HG02884 (cell line): Measurements from ENCODE around the gene MED27.

Experiments used
- ATAC-seq: cut with Tn5 transposase; IDR thresholded peaks from one replicate; pipeline ENCODE4 v1.9.1; 2021; ENCODE audit warnings: mild to moderate bottlenecking, moderate library complexity; ENCODE audit not compliant: unreplicated experiment

Gene MED27

DNA sequence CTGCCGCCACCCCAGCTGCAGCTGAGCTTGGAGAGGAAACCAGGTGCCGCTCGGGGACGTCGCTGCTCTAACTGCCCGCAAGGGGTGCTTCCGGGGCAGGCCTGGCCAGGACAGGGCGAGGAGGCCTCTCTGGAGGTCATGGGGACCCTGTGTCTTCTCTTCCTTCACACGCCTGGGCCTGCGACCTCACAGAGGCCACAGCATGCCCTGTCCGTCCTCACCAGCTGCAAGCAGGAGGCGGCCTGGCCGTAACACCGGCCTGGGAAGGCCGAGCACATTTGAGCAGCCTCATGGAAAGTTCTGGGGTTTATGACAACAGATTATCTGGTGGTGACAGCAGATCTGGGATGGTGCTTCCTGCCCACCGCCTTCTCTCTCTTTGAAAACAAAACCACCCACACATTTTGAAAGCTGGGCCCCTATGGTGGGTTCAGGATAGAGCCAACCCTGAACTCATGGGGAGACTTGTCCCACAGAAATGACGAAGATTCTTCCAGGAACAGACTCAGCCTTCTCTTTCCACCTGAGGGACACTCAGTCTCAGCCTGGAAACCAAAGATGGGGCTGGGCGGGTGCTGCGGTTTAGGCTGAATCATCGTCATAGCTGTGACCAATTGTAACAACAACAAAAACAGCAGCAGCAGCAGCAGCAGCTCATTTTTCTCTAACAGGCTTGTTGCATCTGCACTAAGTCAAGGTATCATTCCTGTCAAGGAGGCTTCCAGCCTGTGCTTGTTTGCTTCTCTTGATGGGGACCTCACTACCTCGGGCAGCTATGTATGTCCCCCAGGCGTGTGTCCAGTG, 240.2 kb downstream of the MED27 start:
- ATAC-seq = no peak

GRCh38 chr9:131838530-131839280, 241.0 kb downstream of the MED27 start:
- ATAC-seq = no peak

- ATAC-seq = no peak
Observed at GRCh38 chr9:131837836-131838235, 241.8 kb downstream of the MED27 start.

DNA sequence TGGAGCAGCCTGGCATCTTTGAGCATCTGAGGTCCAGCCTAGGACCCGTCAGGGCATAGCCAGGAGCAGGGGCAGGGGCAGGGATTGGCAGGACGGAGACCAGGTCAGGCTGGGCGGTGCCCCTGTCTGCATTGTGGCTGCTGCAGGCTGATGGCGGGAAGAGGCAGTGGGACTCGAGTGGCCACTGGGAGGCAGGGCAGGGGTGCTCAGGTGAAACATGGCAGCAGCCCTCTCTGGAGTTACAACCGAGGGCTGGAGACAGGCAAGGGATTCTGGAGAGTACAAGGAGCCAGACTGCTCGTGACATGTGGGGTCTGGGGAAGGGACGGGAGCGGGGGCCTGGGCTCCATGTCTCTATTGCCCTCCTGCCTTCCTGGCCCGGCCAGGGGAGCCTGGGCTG, 242.4 kb downstream of the MED27 start:
- no peak for ATAC-seq

DNA sequence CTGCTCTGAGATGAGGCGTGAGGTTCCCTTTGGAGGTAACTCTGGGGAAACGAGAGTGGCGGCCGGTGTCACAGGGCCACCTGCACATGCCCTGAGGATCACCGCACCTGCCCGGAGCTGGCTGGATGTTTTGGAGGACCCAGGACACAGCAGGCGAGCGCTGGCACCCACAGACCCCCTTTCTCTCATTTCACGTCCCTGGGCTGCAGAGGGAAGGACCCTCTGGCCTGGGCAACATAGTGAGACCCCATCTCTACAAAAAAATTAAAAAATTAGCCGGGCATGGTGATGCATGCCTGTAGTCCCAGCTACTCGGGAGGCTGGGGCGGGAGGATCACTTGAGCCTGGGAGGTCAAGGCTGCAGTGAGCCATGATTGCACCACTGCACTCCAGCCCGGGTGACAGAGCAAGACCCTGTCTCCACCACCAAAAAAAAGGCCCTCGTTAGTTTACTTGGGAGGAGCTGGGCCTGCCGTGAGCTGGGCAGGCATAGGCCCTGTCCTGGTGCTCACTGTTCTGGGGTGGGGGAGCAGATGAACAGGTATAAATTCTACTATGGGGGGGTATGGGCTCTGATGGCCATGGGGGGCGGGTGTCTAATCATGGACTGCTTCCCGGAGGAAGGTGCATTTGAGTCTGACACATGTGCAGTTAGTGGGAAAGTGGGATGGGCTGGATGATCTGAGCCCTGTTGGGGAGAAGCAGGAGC, 242.9 kb downstream of the MED27 start:
- ATAC-seq = no peak

GRCh38 chr9:131836021-131836420, 243.6 kb downstream of the MED27 start:
- ATAC-seq = no peak

DNA sequence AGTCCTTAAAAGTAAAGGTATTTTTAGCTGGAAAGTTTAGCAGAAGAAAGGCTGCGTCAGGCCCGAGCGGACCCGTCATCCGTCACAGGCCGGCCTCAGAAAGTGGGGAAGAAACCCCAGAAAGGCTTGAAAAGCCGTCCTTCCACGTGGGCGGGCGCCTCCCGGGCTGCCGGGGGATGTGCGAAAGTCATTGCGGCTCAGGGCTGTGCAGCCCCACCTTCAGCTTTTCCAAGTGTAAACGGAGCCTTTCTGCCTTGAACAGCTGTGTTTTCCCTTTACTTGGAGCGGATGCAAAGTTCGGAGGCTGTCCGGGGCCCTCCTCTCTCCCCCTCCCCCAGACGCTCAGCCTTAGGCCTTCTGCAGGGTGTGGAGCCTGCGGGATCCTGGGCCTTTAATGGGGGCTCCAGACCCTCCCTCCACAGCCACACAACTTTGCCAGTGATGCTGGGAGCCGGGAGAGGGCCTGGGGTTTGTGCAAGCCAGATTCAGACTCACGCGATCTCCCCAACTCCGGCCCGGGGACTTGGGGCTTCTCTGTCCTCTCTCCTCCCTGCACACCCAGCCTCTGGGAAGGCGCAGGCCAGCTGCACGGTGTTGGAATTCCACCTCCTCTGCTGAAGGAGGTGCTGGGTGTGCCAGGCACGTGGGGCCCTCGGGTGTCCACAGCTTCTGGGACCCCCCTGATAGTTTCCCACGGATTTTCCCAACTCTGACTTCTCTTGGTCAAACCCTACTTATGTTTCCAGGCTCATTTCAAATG, 244.3 kb downstream of the MED27 start:
- ATAC-seq = no peak

DNA sequence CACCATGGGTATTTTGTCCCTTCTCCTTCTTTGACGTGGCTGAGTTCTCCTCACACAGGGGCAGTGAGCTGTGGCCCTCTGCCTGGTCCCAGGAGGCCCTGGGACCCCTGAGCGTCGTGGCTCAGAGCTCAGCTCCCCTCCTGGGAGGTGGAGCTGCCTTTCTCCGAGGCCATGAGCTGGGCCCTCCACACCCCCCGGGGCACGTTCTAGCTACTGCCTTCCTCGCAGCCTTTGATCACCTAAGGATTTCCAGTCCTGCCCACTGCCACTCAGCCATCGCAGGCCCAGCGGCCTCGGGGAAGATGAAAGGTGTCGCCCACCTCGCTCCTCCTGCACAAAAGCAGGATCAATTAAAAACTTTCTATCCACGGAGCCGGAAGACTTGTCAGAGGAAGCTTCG, 244.9 kb downstream of the MED27 start:
- ATAC-seq = no peak

DNA sequence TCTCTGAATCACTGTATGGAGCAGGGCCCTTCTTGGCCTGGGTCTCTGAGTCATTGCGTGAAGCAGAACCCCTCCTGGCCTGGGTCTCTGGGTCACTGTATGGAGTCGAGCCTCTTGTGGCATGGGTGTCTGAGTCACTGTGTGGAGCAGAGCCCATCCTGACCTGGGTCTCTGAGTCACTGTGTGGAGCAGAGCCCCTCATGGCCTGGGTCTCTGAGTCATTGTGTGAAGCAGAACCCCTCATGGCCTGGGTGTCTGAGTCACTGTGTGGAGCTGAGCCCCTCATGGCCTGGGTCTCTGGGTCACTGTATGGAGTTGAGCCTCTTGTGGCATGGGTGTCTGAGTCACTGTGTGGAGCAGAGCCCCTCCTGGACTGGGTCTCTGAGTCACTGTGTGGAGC, 245.8 kb downstream of the MED27 start:
- no peak for ATAC-seq

- no peak for ATAC-seq
Observed at GRCh38 chr9:131833083-131833482, 246.6 kb downstream of the MED27 start.

DNA sequence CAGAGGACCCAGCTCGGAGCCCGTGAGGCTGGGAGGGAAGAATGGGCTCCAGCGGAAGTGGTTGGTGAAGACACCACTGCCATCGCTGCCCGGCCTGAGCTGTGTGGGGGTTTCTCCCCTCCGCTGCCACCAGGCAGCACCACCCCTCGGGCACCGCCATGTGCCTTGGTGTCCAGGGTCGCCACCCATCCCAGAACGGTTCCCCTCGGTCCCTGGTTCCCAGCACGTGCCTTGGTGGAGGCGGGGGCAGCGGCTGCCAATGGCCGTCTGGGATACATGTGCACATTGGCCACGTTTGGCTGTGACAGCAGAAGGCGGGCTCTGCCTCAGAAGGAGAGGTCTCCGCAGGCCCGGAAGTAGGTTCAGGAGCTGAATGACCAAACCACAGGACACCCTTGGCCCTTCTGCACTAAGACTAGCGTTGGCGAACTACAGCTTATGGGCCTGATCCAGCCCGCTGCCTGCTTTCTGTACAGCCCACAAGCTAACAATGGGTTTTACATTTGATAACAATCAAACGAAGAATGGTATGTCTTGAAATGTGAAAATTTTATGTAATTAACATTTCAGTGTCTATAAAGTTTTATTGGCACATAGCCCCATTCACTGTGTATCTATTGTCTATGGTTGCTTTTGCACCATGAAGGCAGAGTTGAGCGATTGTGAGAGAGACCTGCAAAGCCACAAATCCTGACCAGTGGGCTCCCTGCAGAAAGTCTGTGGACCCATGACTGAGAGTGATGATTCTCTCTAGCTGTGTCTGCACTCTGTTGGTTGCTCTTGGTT, 248.1 kb downstream of the MED27 start:
- ATAC-seq = no peak

DNA sequence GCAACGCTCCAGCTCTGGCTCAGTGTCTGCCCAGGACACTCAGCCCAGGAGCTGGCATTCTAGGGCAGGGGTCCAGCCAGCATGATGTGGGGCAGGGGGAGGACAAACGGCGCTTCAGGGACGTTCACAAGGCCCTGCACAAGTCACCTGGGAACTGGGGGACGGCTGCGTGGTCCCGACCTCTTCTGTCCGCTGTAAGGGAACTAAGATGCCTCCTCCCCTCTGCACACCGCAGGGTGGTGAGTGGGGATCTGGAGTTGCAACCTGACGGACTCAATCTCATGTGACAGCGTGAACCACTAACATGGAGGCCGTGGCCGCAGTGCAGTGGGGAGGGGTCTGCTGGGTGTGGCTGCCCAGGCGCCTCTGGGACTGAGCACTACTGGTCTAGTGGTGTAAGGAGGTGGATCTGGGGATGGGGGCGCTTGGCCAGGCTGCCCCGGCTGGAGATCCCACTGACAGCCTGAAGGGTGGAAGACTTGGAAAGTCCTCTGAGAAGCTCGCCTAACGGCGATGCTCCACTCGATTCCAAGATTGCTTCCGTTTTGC, 251.8 kb downstream of the MED27 start:
- ATAC-seq = no peak

GRCh38 chr9:131826966-131827525, 252.6 kb downstream of the MED27 start:
- no peak for ATAC-seq

- ATAC-seq = no peak
Observed at GRCh38 chr9:131826053-131826452, 253.6 kb downstream of the MED27 start.

GRCh38 chr9:131824953-131825495, 254.6 kb downstream of the MED27 start:
- no peak for ATAC-seq

- no peak for ATAC-seq
Observed at GRCh38 chr9:131824155-131824594, 255.5 kb downstream of the MED27 start.

DNA sequence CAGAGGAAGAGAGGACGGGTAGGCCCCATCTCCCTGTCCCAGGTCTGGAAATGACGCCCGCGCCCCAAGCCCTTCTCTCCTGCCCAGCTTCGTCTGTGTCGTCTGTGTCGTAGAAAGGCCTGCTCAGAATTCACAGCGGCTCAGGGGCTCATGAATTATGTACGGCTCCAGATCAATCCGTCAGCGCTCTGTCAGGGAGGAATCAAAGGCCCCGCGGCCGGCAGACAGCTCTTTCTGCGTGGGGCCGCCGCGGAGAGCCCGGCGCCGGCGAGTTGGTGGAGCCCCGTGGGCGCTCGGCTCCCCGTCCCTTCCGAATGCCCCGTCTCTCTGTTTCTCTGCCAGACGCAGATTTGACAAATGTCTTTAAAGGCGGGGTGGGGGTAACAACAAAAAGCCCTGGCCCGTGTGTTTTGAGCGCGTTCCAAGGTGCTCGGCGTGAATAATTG, 255.9 kb downstream of the MED27 start:
- ATAC-seq = no peak

DNA sequence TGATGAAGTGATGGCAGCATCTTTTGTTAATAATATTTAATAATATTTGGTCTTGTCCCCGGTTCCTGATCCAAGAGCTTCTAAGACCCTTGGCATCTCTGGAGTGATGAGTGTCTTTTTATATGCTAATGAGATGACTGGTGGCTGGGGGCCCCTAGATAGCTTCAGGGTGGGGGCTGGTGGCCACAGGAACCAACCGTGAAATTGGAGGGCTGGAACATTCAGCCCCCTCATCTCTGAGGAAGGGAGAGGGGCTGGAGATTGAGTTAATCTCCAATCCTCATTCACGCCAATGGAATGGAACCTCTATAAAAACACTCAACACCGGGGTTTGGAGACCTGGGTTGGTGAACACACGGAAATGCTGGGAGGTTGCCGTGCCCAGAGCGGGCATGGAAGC, 261.6 kb downstream of the MED27 start:
- no peak for ATAC-seq

DNA sequence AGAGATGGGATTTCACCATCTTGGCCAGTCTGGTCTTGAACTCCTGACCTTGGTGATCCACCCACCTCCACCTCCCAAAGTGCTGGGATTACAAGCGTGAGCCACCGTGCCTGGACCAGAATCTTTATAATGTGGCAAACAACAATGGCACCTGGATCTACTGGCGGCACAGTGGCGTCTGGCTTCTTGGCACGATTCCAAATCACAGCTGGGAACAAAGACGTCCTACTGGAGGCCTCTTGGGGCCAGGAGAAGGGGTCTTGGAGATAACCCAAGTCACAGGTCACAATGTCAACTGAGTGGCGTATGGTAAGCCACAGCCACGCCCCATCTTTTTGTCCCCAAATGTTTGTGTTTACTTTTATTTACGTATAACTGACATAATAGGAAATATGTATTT, 262.0 kb downstream of the MED27 start:
- ATAC-seq = no peak
